ENCODE data around the gene LCE2B. TPM values are rescaled to one million over a fixed set of nuclear protein-coding genes. Genes with fewer than 3 reads are reported as not detected.

The LCE2B gene
- total RNA-seq, 1 donor from 2014 or later, result not detected

GRCh38 chr1:152681616-152682015 lies 4.3 kb upstream of the LCE2B start:
- no peak for DNase-seq
- intact Hi-C loops (cut with micrococcal nuclease), result no loop called here
- Mint-ChIP-seq H3K9me3 (no peaks in the 10 kb centered on the region), H3K27me3 (no peaks in the 10 kb centered on the region), H3K27ac (no peak overlapping the region), H3K4me1 (no peaks in the 10 kb centered on the region), H3K36me3 (ENCODE audit: low read depth) (no peaks in the 10 kb centered on the region), H3K4me3 (no peak overlapping the region)

DNA sequence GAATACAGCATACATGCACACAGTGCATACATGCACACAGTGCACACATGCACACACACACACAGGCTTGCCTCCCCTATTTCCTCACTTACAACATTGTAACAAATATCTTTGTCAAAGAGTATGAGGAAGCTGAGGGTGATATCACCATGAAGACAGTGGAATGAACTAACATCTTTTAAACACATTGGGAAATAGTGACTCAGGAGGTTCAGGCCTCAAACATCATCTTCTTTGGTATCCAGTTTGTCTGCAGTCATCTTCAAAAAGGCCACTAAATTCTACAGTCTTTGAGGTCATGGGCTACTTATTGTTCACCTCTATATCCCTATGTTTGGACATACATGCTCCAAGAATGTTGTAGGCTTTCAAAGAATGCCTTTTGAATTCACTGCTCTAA lies 2.1 kb upstream of the LCE2B start:
- Mint-ChIP-seq H3K27ac (no peak overlapping the region), H3K4me1 (no peaks in the 10 kb centered on the region)

GRCh38 chr1:152697701-152698600 lies 12.0 kb downstream of the LCE2B start, which contains the start of gene LCE2A:
TSS of gene LCE2A (plus strand) at chr1:152698345. CDS start at chr1:152698902, 557 bp downstream.
- H3K27me3 Mint-ChIP-seq, result no peaks in the 10 kb centered on the region
- H3K27ac Mint-ChIP-seq, result no peak within 1 kb of the TSS
- no peak within 1 kb of the TSS for H3K4me3 Mint-ChIP-seq
- H3K9me3 Mint-ChIP-seq, result peaks cover 8% of the 10 kb centered on the region
- no peak for DNase-seq
- no peaks in the 10 kb centered on the region for H3K4me1 Mint-ChIP-seq
- intact Hi-C loops (cut with micrococcal nuclease), result no loop called here
- H3K36me3 Mint-ChIP-seq (ENCODE audit: low read depth), result no peaks in the 10 kb centered on the region

More for the DNA sequence above, 2.1 kb upstream of the LCE2B start:
- H3K4me3 Mint-ChIP-seq, result no peak overlapping the region
- no peaks in the 10 kb centered on the region for H3K9me3 Mint-ChIP-seq
- no peak for DNase-seq
- intact Hi-C loops (cut with micrococcal nuclease), result no loop called here
- H3K27me3 Mint-ChIP-seq, result peaks cover 2% of the 10 kb centered on the region
- H3K36me3 Mint-ChIP-seq (ENCODE audit: low read depth), result no peaks in the 10 kb centered on the region

DNA sequence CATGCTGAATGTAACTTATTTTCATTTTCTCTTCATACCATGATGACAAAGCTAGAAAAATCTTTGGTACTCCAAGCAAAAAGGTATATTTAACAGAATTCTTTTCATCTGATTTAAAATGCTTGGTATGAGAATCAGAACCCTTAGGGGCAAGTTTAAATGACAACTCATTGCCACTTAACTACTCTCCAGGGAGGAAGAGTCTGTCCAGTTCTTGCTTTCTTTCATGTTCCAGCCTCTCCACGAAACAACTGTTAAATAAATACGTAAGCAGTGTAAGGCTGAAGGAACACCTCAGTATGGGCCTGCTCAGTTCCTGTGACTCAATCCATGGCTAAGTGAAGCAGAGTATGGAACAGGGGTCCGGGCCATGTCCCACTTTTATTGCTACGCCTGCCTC lies 13.8 kb downstream of the LCE2B start:
- Mint-ChIP-seq H3K27me3 (peaks cover 3% of the 10 kb centered on the region), H3K36me3 (ENCODE audit: low read depth) (no peaks in the 10 kb centered on the region), H3K4me3 (no peak overlapping the region), H3K4me1 (no peaks in the 10 kb centered on the region), H3K9me3 (no peaks in the 10 kb centered on the region), H3K27ac (no peak overlapping the region)
- no peak for DNase-seq
- intact Hi-C loops (cut with micrococcal nuclease), result no loop called here

GRCh38 chr1:152707860-152708259 lies 21.9 kb downstream of the LCE2B start, which contains the start of gene LCE4A:
TSS of gene LCE4A (plus strand) at chr1:152708160. CDS start at chr1:152709076, 916 bp downstream.
- Mint-ChIP-seq H3K36me3 (ENCODE audit: low read depth) (no peaks in the 10 kb centered on the region), H3K27me3 (peaks cover 7% of the 10 kb centered on the region), H3K4me3 (no peak within 1 kb of the TSS)

DNA sequence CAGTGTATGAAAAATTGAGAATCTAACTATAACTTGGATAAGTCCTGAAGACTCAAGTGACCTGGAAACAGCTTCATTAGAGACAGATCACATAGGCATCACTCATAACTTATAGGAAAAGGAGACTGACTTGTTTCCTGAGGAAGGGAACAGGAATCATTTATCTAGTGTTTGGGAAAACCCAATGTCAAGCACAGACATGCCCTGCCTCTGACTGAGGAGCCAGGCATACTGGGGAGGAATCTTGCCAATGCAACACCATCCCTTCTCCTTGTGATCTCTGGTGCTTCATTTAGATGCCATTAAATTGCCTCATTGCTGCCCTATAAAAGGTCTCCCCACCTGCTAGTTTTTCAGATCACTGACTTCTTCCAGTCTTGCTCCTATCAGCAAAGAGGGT lies 32.3 kb downstream of the LCE2B start:
- intact Hi-C loops (cut with micrococcal nuclease), result no loop called here
- Mint-ChIP-seq H3K27me3 (peaks cover 4% of the 10 kb centered on the region), H3K27ac (no peak overlapping the region), H3K9me3 (no peaks in the 10 kb centered on the region), H3K4me1 (no peaks in the 10 kb centered on the region), H3K36me3 (ENCODE audit: low read depth) (no peaks in the 10 kb centered on the region), H3K4me3 (no peak overlapping the region)
- DNase-seq, result no peak

More at GRCh38 chr1:152707860-152708259, 21.9 kb downstream of the LCE2B start, which contains the start of gene LCE4A:
- no peak within 1 kb of the TSS for H3K27ac Mint-ChIP-seq
- H3K9me3 Mint-ChIP-seq, result no peaks in the 10 kb centered on the region
- intact Hi-C loops (cut with micrococcal nuclease), result no loop called here
- no peaks in the 10 kb centered on the region for H3K4me1 Mint-ChIP-seq
- no peak for DNase-seq

GRCh38 chr1:152725261-152725660 lies 39.3 kb downstream of the LCE2B start:
- no peak overlapping the region for H3K27ac Mint-ChIP-seq
- H3K36me3 Mint-ChIP-seq (ENCODE audit: low read depth), result no peaks in the 10 kb centered on the region
- H3K4me3 Mint-ChIP-seq, result no peak overlapping the region
- no peak for DNase-seq
- intact Hi-C loops (cut with micrococcal nuclease), result no loop called here
- no peaks in the 10 kb centered on the region for H3K4me1 Mint-ChIP-seq
- H3K9me3 Mint-ChIP-seq, result no peaks in the 10 kb centered on the region
- H3K27me3 Mint-ChIP-seq, result peaks cover 4% of the 10 kb centered on the region

DNA sequence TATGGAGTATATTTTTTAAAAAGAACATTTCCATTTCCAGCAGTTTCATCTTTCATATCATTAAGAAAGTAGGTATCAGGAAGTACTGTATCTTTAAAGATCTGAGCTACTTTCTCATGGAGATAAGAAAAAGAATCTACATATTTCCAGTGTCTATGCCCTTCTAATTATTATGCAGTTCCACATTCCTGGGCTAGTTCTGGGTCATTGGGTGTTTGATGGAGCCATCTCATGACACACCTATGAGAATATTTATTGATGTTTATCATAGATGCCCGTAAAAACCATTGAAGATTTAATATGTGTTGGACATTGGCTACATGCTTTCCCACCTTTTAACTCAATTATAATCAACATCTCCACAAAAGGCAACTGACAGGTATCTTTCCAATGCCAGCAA lies 43.1 kb downstream of the LCE2B start:
- Mint-ChIP-seq H3K27me3 (peaks cover 2% of the 10 kb centered on the region), H3K4me1 (no peaks in the 10 kb centered on the region), H3K36me3 (ENCODE audit: low read depth) (no peaks in the 10 kb centered on the region), H3K27ac (no peak overlapping the region), H3K9me3 (no peaks in the 10 kb centered on the region), H3K4me3 (no peak overlapping the region)
- no peak for DNase-seq
- intact Hi-C loops (cut with micrococcal nuclease), result no loop called here

DNA sequence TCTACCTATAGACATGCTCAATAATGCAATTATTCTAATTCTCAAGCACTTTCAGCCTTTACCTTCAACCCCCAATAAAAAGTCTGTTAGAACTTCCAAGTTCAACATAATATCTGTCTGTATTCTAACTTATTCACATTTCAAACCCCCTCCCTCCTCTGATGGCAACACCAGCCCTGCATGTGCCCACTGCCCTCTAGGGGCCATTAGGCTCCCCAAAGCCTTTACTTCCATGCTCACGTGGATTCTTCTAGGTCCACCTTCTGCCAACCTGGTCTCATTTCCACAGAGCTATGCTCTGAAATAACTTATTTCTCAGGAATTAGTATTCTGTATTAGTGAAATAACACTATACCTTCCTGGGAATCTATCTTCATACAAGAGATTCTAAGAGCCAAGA lies 49.7 kb downstream of the LCE2B start:
- DNase-seq, result no peak
- Mint-ChIP-seq H3K36me3 (ENCODE audit: low read depth) (no peaks in the 10 kb centered on the region), H3K27me3 (peaks cover 10% of the 10 kb centered on the region), H3K9me3 (no peaks in the 10 kb centered on the region), H3K4me1 (no peaks in the 10 kb centered on the region), H3K27ac (no peak overlapping the region), H3K4me3 (no peak overlapping the region)
- intact Hi-C loops (cut with micrococcal nuclease), result no loop called here

Other genes with a start within 250 kb of the LCE2B start
- gene LCE5A, start 175.3 kb upstream of the LCE2B start, total RNA-seq, result not detected in 2 replicates
- gene CRCT1, start 171.6 kb upstream of the LCE2B start, total RNA-seq, result not detected in 2 replicates
- not detected in 2 replicates for gene LCE3E, start 119.3 kb upstream of the LCE2B start, total RNA-seq
- not detected in 2 replicates for gene LCE3D, start 105.6 kb upstream of the LCE2B start, total RNA-seq
- not detected in 2 replicates for gene LCE3C, start 85.9 kb upstream of the LCE2B start, total RNA-seq
- not detected in 2 replicates for gene LCE3B, start 72.3 kb upstream of the LCE2B start, total RNA-seq
- not detected in 2 replicates for gene LCE3A, start 63.0 kb upstream of the LCE2B start, total RNA-seq
- gene LCE2D, start 22.7 kb upstream of the LCE2B start, total RNA-seq, result not detected in 2 replicates
- gene LCE2C, start 10.8 kb upstream of the LCE2B start, total RNA-seq, result not detected in 2 replicates
- gene LCE2A, start 12.2 kb downstream of the LCE2B start, total RNA-seq, result not detected in 2 replicates
- not detected in 2 replicates for gene LCE4A, start 22.0 kb downstream of the LCE2B start, total RNA-seq
- not detected in 2 replicates for gene KPRP, start 71.9 kb downstream of the LCE2B start, total RNA-seq
- not detected in 2 replicates for gene LCE1F, start 89.0 kb downstream of the LCE2B start, total RNA-seq
- gene LCE1E, start 100.1 kb downstream of the LCE2B start, total RNA-seq, result not detected in 2 replicates
- gene LCE1D, start 110.6 kb downstream of the LCE2B start, total RNA-seq, result not detected in 2 replicates
- gene LCE1C, start 120.5 kb downstream of the LCE2B start, total RNA-seq, result not detected in 2 replicates
- not detected in 2 replicates for gene LCE1B, start 125.8 kb downstream of the LCE2B start, total RNA-seq
- gene LCE1A, start 141.3 kb downstream of the LCE2B start, total RNA-seq, result not detected in 2 replicates
- gene LCE6A, start 156.7 kb downstream of the LCE2B start, total RNA-seq, result not detected in 2 replicates
- not detected in 2 replicates for gene LCE7A, start 173.9 kb downstream of the LCE2B start, total RNA-seq
- not detected in 2 replicates for gene SMCP, start 192.2 kb downstream of the LCE2B start, total RNA-seq
- gene IVL, start 222.4 kb downstream of the LCE2B start, total RNA-seq, result not detected in 2 replicates